WTC11 (cell line): ENCODE measurements around the gene ADGRA1. TPM values are rescaled to one million over a fixed set of nuclear protein-coding genes. Genes with fewer than 3 reads are reported as not detected.

Source experiments
- ATAC-seq: fragments of 200-7000 bp; cut with Tn5 transposase; 2 replicates; pipeline ENCODE4 v1.10.0; 2021; ENCODE audit warnings: mild to moderate bottlenecking, moderate library complexity
- CTCF ChIA-PET: fragments of 300-600 bp; sonication (Branson Sonifier 250); formaldehyde crosslinking; loops from one replicate; lab custom pipeline; 2021; ENCODE audit warnings: antibody characterized with exemption; lab: Charles Lee
- POLR2A ChIA-PET: fragments of 350-600 bp; sonication (Branson Sonifier 250); formaldehyde crosslinking; loops from one replicate; lab custom pipeline; 2021; ENCODE audit warnings: antibody characterized with exemption; lab: Charles Lee
- DNase-seq: peaks from one replicate; pipeline ENCODE4 v3.0.0; 2021; ENCODE audit warnings: low spot score
- H3K27ac Mint-ChIP-seq: 2 replicates; pipeline ENCODE4 v1.8.0; 2021; ENCODE audit warnings: mixed read lengths
- H3K27me3 Mint-ChIP-seq: 2 replicates; pipeline ENCODE4 v1.8.0; 2021; ENCODE audit warnings: low read depth, mild to moderate bottlenecking, moderate library complexity, mixed read lengths
- H3K36me3 Mint-ChIP-seq: 2 replicates; pipeline ENCODE4 v1.8.0; 2021; ENCODE audit warnings: mixed read lengths
- H3K4me1 Mint-ChIP-seq: 2 replicates; pipeline ENCODE4 v1.8.0; 2022; ENCODE audit warnings: mixed read lengths
- H3K4me3 Mint-ChIP-seq: 2 replicates; pipeline ENCODE4 v1.8.0; 2021; ENCODE audit warnings: mild to moderate bottlenecking, moderate library complexity, mixed read lengths
- H3K9me3 Mint-ChIP-seq: 2 replicates; pipeline ENCODE4 v1.8.0; 2021; ENCODE audit warnings: mixed read lengths
- ARID4B ChIP-seq: sonication (generic); formaldehyde crosslinking; IDR thresholded peaks from 2 replicates; pipeline ENCODE4 v1.8.0; 2023; ENCODE audit warnings: missing genetic modification reagents, mild to moderate bottlenecking, borderline replicate concordance
- ATF2 ChIP-seq: sonication (generic); formaldehyde crosslinking; IDR thresholded peaks from 2 replicates; pipeline ENCODE4 v1.8.1; 2022; ENCODE audit warnings: low read depth, missing genetic modification reagents, borderline replicate concordance
- E2F4 ChIP-seq: sonication (generic); formaldehyde crosslinking; IDR thresholded peaks from 2 replicates; pipeline ENCODE4 v1.8.1; 2022; ENCODE audit warnings: low read depth, mild to moderate bottlenecking, moderate library complexity, missing genetic modification reagents, borderline replicate concordance
- FOXJ3 ChIP-seq: sonication (generic); formaldehyde crosslinking; IDR thresholded peaks from 2 replicates; pipeline ENCODE4 v1.9.0; 2021; ENCODE audit warnings: missing genetic modification reagents, mild to moderate bottlenecking, borderline replicate concordance
- IRF1 ChIP-seq: sonication (generic); formaldehyde crosslinking; IDR thresholded peaks from 2 replicates; pipeline ENCODE4 v1.8.0; 2023; ENCODE audit warnings: missing genetic modification reagents
- IRF2 ChIP-seq: sonication (generic); formaldehyde crosslinking; IDR thresholded peaks from 2 replicates; pipeline ENCODE4 v1.8.0; 2022; ENCODE audit warnings: low read depth, missing genetic modification reagents, borderline replicate concordance
- KAT7 ChIP-seq: sonication (generic); formaldehyde crosslinking; IDR thresholded peaks from 2 replicates; pipeline ENCODE4 v1.8.1; 2023; ENCODE audit warnings: missing genetic modification reagents, mild to moderate bottlenecking, borderline replicate concordance
- MLX ChIP-seq: sonication (generic); formaldehyde crosslinking; IDR thresholded peaks from 2 replicates; pipeline ENCODE4 v1.8.1; 2023; ENCODE audit warnings: mild to moderate bottlenecking, missing genetic modification reagents, moderate library complexity
- NFATC4 ChIP-seq: fragments of 250-450 bp; sonication (Bioruptor Pico); IDR thresholded peaks from 2 replicates; pipeline ENCODE4 v1.9.0; 2021; ENCODE audit warnings: mild to moderate bottlenecking
- NR1H2 ChIP-seq: sonication (generic); formaldehyde crosslinking; IDR thresholded peaks from 2 replicates; pipeline ENCODE4 v1.9.0; 2021; ENCODE audit warnings: mild to moderate bottlenecking, moderate library complexity, missing genetic modification reagents
- PREB ChIP-seq: sonication (generic); formaldehyde crosslinking; IDR thresholded peaks from 2 replicates; pipeline ENCODE4 v1.8.1; 2022; ENCODE audit warnings: mild to moderate bottlenecking, missing genetic modification reagents, moderate library complexity, borderline replicate concordance
- SMAD4 ChIP-seq: sonication (generic); formaldehyde crosslinking; IDR thresholded peaks from 2 replicates; pipeline ENCODE4 v1.8.0; 2022; ENCODE audit warnings: mild to moderate bottlenecking, missing genetic modification reagents
- SP1 ChIP-seq: sonication (generic); formaldehyde crosslinking; conservative IDR thresholded peaks from 2 replicates; pipeline ENCODE4 v1.8.1; 2022; ENCODE audit warnings: missing genetic modification reagents
- USF1 ChIP-seq: sonication (generic); formaldehyde crosslinking; IDR thresholded peaks from 2 replicates; pipeline ENCODE4 v1.8.0; 2022; ENCODE audit warnings: mild to moderate bottlenecking, missing genetic modification reagents
- ZBTB21 ChIP-seq: sonication (generic); formaldehyde crosslinking; IDR thresholded peaks from 2 replicates; pipeline ENCODE4 v1.8.1; 2023; ENCODE audit warnings: mild to moderate bottlenecking, missing genetic modification reagents, borderline replicate concordance
- ZBTB43 ChIP-seq: sonication (generic); formaldehyde crosslinking; IDR thresholded peaks from 2 replicates; pipeline ENCODE4 v1.8.1; 2023; ENCODE audit warnings: mild to moderate bottlenecking, missing genetic modification reagents
- ZNF121 ChIP-seq: sonication (generic); formaldehyde crosslinking; IDR thresholded peaks from 2 replicates; pipeline ENCODE4 v1.8.0; 2023; ENCODE audit warnings: missing genetic modification reagents
- ZNF138 ChIP-seq: sonication (generic); formaldehyde crosslinking; conservative IDR thresholded peaks from 2 replicates; pipeline ENCODE4 v1.8.1; 2022; ENCODE audit warnings: mild to moderate bottlenecking, moderate library complexity, missing genetic modification reagents
- total RNA-seq: library from RNA; stranded (reverse); gene quantifications from 3 replicates; pipeline ENCODE4 v1.2.3, GENCODE V29; 2021

The ADGRA1 gene
- total RNA-seq, 1 experiment from 2014 or later: 0.20 TPM

GRCh38 chr10:133090101-133090500 is 2.4 kb downstream of the ADGRA1 start:
- no peaks in the 10 kb centered on the region for H3K9me3 Mint-ChIP-seq
- H3K27ac Mint-ChIP-seq: no peak overlapping the region
- H3K36me3 Mint-ChIP-seq: no peaks in the 10 kb centered on the region
- no peak overlapping the region; the same call in 1 of the 2 replicates for H3K4me3 Mint-ChIP-seq
- ChIA-PET CTCF (interaction anchor here (1.2 kb wide), 1 partner anchor 11 kb away, joined by 4 read pairs; no protein-coding TSS in a partner anchor), POLR2A (no interaction called here)
- TF ChIP-seq NFATC4 (CRISPR knock-in tag) (no peak), USF1 (no peak)
- peaks cover 2% of the 10 kb centered on the region; the same call in 1 of the 2 replicates for H3K4me1 Mint-ChIP-seq
- ATAC-seq (no peak), DNase-seq (no peak)
- peaks cover 42% of the 10 kb centered on the region for H3K27me3 Mint-ChIP-seq

GRCh38 chr10:133090654-133091053 is 2.9 kb downstream of the ADGRA1 start:
- ChIA-PET POLR2A (no interaction called here), CTCF (interaction anchor here (1.2 kb wide), 2 partner anchors 10 to 152 kb away, joined by 4 to 5 read pairs; no protein-coding TSS in a partner anchor)
- H3K36me3 Mint-ChIP-seq: no peaks in the 10 kb centered on the region
- TF ChIP-seq FOXJ3: no peak
- TF ChIP-seq SMAD4 (CRISPR knock-in tag): no peak
- TF ChIP-seq ZBTB21: no peak
- no peak for TF ChIP-seq ZNF121 (CRISPR knock-in tag)
- TF ChIP-seq ZNF138 (CRISPR knock-in tag): no peak
- no peak for TF ChIP-seq E2F4 (CRISPR knock-in tag)
- no peak for TF ChIP-seq KAT7
- no peak for TF ChIP-seq ZBTB43 (CRISPR knock-in tag)
- no peak for TF ChIP-seq ARID4B (CRISPR knock-in tag)
- TF ChIP-seq IRF2 (CRISPR knock-in tag): no peak
- no peak for TF ChIP-seq ATF2
- no peak for TF ChIP-seq IRF1 (CRISPR knock-in tag)
- TF ChIP-seq PREB (CRISPR knock-in tag): no peak
- no peak for TF ChIP-seq NR1H2 (CRISPR knock-in tag)
- TF ChIP-seq SP1: no peak
- no peak for TF ChIP-seq MLX (CRISPR knock-in tag)
- DNase-seq (no peak), ATAC-seq (no peak)
- H3K4me1 Mint-ChIP-seq: peaks cover 2% of the 10 kb centered on the region; the same call in 1 of the 2 replicates
- H3K27ac Mint-ChIP-seq: no peak overlapping the region
- H3K4me3 Mint-ChIP-seq: no peak overlapping the region
- no peaks in the 10 kb centered on the region for H3K9me3 Mint-ChIP-seq
- peaks cover 42% of the 10 kb centered on the region for H3K27me3 Mint-ChIP-seq
